ENCODE results near the gene USH2A. TPM values are rescaled to one million over a fixed set of nuclear protein-coding genes. Genes with fewer than 3 reads are reported as not detected.
A peak's percentile ranks its signal among the peaks of the same experiment; 100 is the strongest.

The USH2A gene
- total RNA-seq, 2 donors from 2014 or later, result 1.7 to 3.9 TPM

- intact Hi-C loops (cut with DNase I), result no loop called here
- DNase-seq (no peak), ATAC-seq (peak in 1 of 2 donors; percentile 62)
Measured at GRCh38 chr1:216216305-216216704, 206.9 kb downstream of the USH2A start.

GRCh38 chr1:216215169-216215568 lies 208.1 kb downstream of the USH2A start:
- ATAC-seq (no peak), DNase-seq (no peak)
- intact Hi-C loops (cut with DNase I), result no loop called here

- DNase-seq (no peak), ATAC-seq (no peak)
- intact Hi-C loops (cut with DNase I), result no loop called here
Measured at GRCh38 chr1:216212826-216213225, 210.4 kb downstream of the USH2A start.

- ATAC-seq (no peak), DNase-seq (no peak)
- intact Hi-C loops (cut with DNase I), result no loop called here
Measured at GRCh38 chr1:216210081-216210480, 213.2 kb downstream of the USH2A start.

GRCh38 chr1:216209125-216209524 lies 214.1 kb downstream of the USH2A start:
- ATAC-seq (no peak), DNase-seq (no peak)
- intact Hi-C loops (cut with DNase I), result no loop called here

GRCh38 chr1:216207154-216207553 lies 216.1 kb downstream of the USH2A start:
- intact Hi-C loops (cut with DNase I), result no loop called here
- ATAC-seq (no peak), DNase-seq (no peak)

- intact Hi-C loops (cut with DNase I), result no loop called here
- ATAC-seq (no peak), DNase-seq (no peak)
Measured at GRCh38 chr1:216205176-216205575, 218.1 kb downstream of the USH2A start.

GRCh38 chr1:216201946-216202345 lies 221.3 kb downstream of the USH2A start:
- ATAC-seq, result no peak
- DNase-seq, result no peak
- intact Hi-C loops (cut with DNase I), result no loop called here

- ATAC-seq, result no peak
- no peak for DNase-seq
- intact Hi-C loops (cut with DNase I), result no loop called here
Measured at GRCh38 chr1:216200941-216201340, 222.3 kb downstream of the USH2A start.

GRCh38 chr1:216194721-216195120 lies 228.5 kb downstream of the USH2A start:
- ATAC-seq, result no peak
- intact Hi-C loops (cut with DNase I), result no loop called here
- no peak for DNase-seq

- DNase-seq (no peak), ATAC-seq (no peak)
- intact Hi-C loops (cut with DNase I), result no loop called here
Measured at GRCh38 chr1:216193839-216194443, 229.3 kb downstream of the USH2A start.

- DNase-seq, result no peak
- ATAC-seq, result no peak
- intact Hi-C loops (cut with DNase I), result no loop called here
Measured at GRCh38 chr1:216190438-216190837, 232.8 kb downstream of the USH2A start.

GRCh38 chr1:216186816-216187215 lies 236.4 kb downstream of the USH2A start:
- ATAC-seq (no peak), DNase-seq (no peak)
- intact Hi-C loops (cut with DNase I), result no loop called here

GRCh38 chr1:216186141-216186540 lies 237.1 kb downstream of the USH2A start:
- intact Hi-C loops (cut with DNase I), result no loop called here
- no peak for DNase-seq
- no peak for ATAC-seq

- ATAC-seq (no peak), DNase-seq (no peak)
- intact Hi-C loops (cut with DNase I), result no loop called here
Measured at GRCh38 chr1:216184126-216184680, 239.0 kb downstream of the USH2A start.

- ATAC-seq (no peak), DNase-seq (no peak)
- intact Hi-C loops (cut with DNase I), result no loop called here
Measured at GRCh38 chr1:216183454-216183853, 239.8 kb downstream of the USH2A start.

GRCh38 chr1:216183007-216183406 lies 240.2 kb downstream of the USH2A start:
- intact Hi-C loops (cut with DNase I), result no loop called here

GRCh38 chr1:216181590-216181989 lies 241.7 kb downstream of the USH2A start:
- intact Hi-C loops (cut with DNase I), result no loop called here
- DNase-seq, result no peak
- ATAC-seq, result no peak

More at GRCh38 chr1:216183007-216183406, 240.2 kb downstream of the USH2A start:
- DNase-seq (no peak), ATAC-seq (no peak)

GRCh38 chr1:216178281-216178680 lies 245.0 kb downstream of the USH2A start:
- ATAC-seq, result no peak
- no peak for DNase-seq
- intact Hi-C loops (cut with DNase I), result no loop called here

- intact Hi-C loops (cut with DNase I), result no loop called here
- no peak for ATAC-seq
- DNase-seq, result no peak
Measured at GRCh38 chr1:216176970-216177369, 246.3 kb downstream of the USH2A start.

- intact Hi-C loops (cut with DNase I), result no loop called here
- no peak for DNase-seq
- no peak for ATAC-seq
Measured at GRCh38 chr1:216175714-216176113, 247.5 kb downstream of the USH2A start.
